ENCODE results near the gene SOD1. TPM values are rescaled to one million over a fixed set of nuclear protein-coding genes. Genes with fewer than 3 reads are reported as not detected.

The SOD1 gene
- total RNA-seq, 4 donors from 2014 or later, result 129 to 222 (median 185) TPM

DNA sequence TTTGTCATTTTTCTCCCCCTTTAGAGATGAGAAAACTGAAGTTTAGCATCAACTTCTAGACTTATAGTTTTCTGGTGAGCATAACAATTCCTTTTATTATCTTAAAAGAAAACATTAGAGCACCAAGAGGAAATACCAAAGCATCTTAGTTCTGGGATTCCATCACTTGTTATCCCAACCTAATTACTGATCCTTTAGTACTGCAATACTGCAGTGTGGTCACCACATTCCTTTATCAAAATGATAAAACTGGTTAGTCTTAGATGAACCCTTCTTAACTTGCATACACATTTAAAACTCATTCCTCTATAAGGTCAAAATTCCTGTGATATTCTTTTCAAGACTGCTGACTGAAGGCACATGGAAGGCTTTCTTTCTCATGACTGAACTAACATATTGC lies 23.1 kb downstream of the SOD1 start:
- TF ChIP-seq POLR2A (IDR thresholded peaks at IDR 0.05), result no peak
- no peak for TF ChIP-seq CTCF (IDR thresholded peaks at IDR 0.05)
- no peak for TF ChIP-seq EP300 (IDR thresholded peaks at IDR 0.05)
- Histone ChIP-seq H3K27ac (no peak overlapping the region), H3K9me3 (no peaks in the 10 kb centered on the region), H3K36me3 (peaks cover 0 to 69% (median 0%) of the 10 kb centered on the region in 3 donors), H3K4me1 (no peaks in the 10 kb centered on the region), H3K4me3 (no peak overlapping the region), H3K27me3 (no peaks in the 10 kb centered on the region)
- DNase-seq (ENCODE audit: low spot score in 2 of 2), result no peak

DNA sequence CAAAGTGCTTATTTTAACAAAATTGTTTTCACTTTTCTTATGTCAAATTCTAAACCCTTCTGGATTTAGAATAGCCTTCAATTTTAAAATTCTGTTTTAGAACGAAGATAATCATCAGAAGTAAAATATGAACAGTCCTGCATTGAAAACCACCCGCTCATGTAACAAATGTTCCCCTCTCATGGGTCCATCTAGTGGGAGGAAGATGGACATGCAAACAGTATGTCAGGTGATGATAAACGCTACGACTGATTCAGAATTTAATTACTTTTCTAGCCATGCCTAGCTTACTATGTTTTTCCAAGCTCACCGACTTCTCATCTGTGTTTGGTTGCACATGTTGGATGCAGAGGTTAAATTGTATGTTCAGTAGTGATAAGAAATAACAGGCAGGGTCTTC lies 23.5 kb downstream of the SOD1 start:
- Histone ChIP-seq H3K4me3 (no peak overlapping the region), H3K36me3 (peaks cover 0 to 73% (median 0%) of the 10 kb centered on the region in 3 donors), H3K4me1 (no peaks in the 10 kb centered on the region), H3K27ac (no peak overlapping the region), H3K27me3 (no peaks in the 10 kb centered on the region), H3K9me3 (no peaks in the 10 kb centered on the region)
- 83 to 84% methylated on average over 5 of the region's 5 CpGs for WGBS, 2 donors
- DNase-seq (ENCODE audit: low spot score in 2 of 2), result no peak
- TF ChIP-seq CTCF (IDR thresholded peaks at IDR 0.05) (no peak), POLR2A (IDR thresholded peaks at IDR 0.05) (no peak), EP300 (IDR thresholded peaks at IDR 0.05) (no peak)

DNA sequence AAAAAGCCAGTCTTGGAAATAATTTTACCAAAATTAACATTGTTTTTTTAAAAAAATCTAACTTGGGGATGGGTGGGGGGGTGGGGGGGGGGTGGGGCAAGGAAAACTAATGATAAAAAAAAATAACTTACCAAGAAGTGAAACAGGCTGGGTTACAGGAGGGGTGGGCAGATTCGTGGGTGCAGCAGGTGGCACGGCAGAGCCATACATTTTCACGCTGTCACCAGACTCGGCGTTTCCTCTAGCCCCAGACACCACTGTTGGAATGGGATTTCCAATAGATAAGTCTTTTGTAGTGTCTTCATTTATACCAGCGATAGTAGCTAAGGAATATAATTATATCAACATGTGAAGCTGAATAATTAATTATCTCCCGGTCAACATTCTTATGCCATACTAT lies 25.4 kb downstream of the SOD1 start:
- Histone ChIP-seq H3K4me1 (no peaks in the 10 kb centered on the region), H3K36me3 (peaks cover 0 to 85% (median 0%) of the 10 kb centered on the region in 3 donors), H3K27ac (no peak overlapping the region), H3K9me3 (no peaks in the 10 kb centered on the region), H3K4me3 (no peak overlapping the region), H3K27me3 (no peaks in the 10 kb centered on the region)
- WGBS, 2 donors, result 91 to 92% methylated on average over 7 of the region's 7 CpGs
- DNase-seq (ENCODE audit: low spot score in 2 of 2), result no peak
- TF ChIP-seq CTCF (IDR thresholded peaks at IDR 0.05) (no peak), POLR2A (IDR thresholded peaks at IDR 0.05) (no peak), EP300 (IDR thresholded peaks at IDR 0.05) (no peak)

DNA sequence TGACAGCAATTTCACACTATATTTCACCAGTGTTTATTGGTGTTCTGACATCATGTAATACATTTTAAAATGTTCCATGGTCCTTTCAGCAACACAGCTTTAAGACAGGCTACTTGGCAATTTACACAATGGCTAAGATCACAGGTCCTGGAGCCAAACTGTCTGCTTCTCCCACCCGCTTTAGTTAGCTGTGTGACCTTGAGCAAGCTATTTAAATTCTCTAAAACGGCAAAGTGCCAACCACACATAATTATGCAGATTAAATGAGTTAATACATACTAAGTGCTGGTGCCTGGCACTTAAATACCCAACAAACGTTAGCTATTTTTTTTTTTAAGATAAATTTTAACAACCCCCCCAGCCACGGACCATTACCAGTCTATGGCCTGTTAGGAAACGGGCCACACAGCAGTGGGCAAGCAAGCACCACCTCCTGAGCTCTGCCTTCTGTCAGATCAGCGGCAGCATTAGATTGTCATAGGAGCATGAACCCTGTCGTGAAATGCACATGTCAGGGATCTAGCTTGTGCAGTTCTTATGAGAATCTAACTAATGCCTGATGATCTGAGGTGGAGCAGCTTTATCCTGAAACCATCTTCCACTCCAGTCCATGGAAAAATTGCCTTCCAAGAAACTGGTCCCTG lies 26.9 kb downstream of the SOD1 start:
- H3K36me3 ChIP-seq, result peaks cover 0 to 97% (median 0%) of the 10 kb centered on the region in 3 donors
- 81% methylated on average over 7 of the region's 7 CpGs for WGBS, 2 donors
- H3K27ac ChIP-seq, result no peak overlapping the region
- H3K9me3 ChIP-seq, result no peaks in the 10 kb centered on the region
- H3K4me1 ChIP-seq, result no peaks in the 10 kb centered on the region
- no peak for DNase-seq (ENCODE audit: low spot score in 2 of 2)
- H3K4me3 ChIP-seq, result no peak overlapping the region
- no peaks in the 10 kb centered on the region for H3K27me3 ChIP-seq
- no peak for TF ChIP-seq EP300 (IDR thresholded peaks at IDR 0.05)
- TF ChIP-seq POLR2A (IDR thresholded peaks at IDR 0.05), result no peak
- no peak for TF ChIP-seq CTCF (IDR thresholded peaks at IDR 0.05)

- H3K4me3 ChIP-seq, result no peak overlapping the region
- WGBS, 2 donors, result 90 to 94% methylated on average over 2 of the region's 2 CpGs
- DNase-seq (ENCODE audit: low spot score in 2 of 2), result no peak
- no peak overlapping the region for H3K27ac ChIP-seq
- H3K4me1 ChIP-seq, result no peaks in the 10 kb centered on the region
- peaks cover 0 to 97% (median 5%) of the 10 kb centered on the region in 3 donors for H3K36me3 ChIP-seq
- TF ChIP-seq EP300 (IDR thresholded peaks at IDR 0.05), result no peak
- no peak for TF ChIP-seq POLR2A (IDR thresholded peaks at IDR 0.05)
- TF ChIP-seq CTCF (IDR thresholded peaks at IDR 0.05), result no peak
- H3K27me3 ChIP-seq, result no peaks in the 10 kb centered on the region
- no peaks in the 10 kb centered on the region for H3K9me3 ChIP-seq
These were observed 27.6 kb downstream of the SOD1 start for GRCh38 chr21:31687108-31687507.

Measured in tibial nerve (tissue), 4 donors.